Head of caudate nucleus (tissue), 42 donors: ENCODE data around the gene PXK.
"Not testable (repeated sequence)": the region's sequence is repeated elsewhere in the genome, so short reads cannot be mapped to it uniquely, and the experiment has no call there.

ENCODE experiments used
- DNase-seq, 42 donors: peaks; one replicate each; pipeline versions ENCODE4 v3.0.0 to v3.0.0-alpha.2; 2020 to 2021; ENCODE audit warnings: mixed read lengths in 7 of 42
- intact Hi-C: fragments of 100-400 bp; cut with DNase I; formaldehyde crosslinking; loops from one replicate; pipeline ENCODE4 v1.15.0; 2022

Gene PXK

GRCh38 chr3:58332575-58333188, at the start of gene PXK:
TSS of gene PXK (plus strand) at chr3:58332892. CDS start at chr3:58332989, 97 bp downstream.
- peak; percentile 67 to 96 (median 92) for DNase-seq
- intact Hi-C loops: loop anchor here (5.0 kb wide), 4 partner anchors 55 to 160 kb away; partner anchors contain the start of genes KCTD6 and PDHB

DNA sequence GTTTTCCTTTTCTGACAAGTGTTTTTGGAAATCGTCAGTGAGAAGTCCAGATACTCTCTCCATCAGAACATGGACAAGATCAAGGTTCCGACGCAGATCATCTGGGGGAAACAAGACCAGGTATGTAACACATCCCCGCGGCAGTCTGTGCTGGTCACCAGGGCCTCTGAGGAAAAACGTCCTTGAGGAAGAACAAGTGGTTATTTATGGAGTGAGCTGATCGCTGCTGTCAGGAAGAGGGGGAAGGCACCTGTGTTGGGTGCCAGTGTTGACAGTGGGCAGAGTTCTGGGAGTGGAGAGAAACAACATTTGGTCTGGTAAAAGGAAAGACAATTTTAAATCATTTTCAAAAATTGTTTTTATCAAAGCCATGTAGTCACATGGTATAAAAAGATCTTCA, 47.4 kb upstream of the PXK start:
- intact Hi-C loops: no loop called here
- DNase-seq: no peak

DNA sequence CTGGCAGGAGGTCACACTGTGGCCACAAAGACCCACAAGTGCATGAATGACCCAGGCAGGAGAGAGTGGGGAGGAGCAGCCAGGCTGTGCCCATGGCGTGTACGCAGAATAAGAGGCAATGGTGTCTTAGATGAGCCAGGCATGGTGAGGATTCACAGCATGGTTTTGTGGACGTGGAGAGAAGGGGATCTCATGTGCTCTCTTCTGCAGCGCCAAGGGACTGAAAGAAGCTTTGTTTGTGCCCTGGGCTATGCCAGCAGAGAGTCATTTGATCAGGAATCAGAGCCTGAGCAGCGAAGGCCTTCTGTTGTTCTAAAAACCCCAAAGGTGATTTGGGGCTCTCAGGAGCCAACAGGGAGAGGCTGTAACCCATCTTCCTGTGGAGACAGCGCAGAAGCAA, 45.3 kb upstream of the PXK start:
- intact Hi-C loops: no loop called here
- DNase-seq: peak in 38 of 42 donors; percentile 28 to 89 (median 70)

DNA sequence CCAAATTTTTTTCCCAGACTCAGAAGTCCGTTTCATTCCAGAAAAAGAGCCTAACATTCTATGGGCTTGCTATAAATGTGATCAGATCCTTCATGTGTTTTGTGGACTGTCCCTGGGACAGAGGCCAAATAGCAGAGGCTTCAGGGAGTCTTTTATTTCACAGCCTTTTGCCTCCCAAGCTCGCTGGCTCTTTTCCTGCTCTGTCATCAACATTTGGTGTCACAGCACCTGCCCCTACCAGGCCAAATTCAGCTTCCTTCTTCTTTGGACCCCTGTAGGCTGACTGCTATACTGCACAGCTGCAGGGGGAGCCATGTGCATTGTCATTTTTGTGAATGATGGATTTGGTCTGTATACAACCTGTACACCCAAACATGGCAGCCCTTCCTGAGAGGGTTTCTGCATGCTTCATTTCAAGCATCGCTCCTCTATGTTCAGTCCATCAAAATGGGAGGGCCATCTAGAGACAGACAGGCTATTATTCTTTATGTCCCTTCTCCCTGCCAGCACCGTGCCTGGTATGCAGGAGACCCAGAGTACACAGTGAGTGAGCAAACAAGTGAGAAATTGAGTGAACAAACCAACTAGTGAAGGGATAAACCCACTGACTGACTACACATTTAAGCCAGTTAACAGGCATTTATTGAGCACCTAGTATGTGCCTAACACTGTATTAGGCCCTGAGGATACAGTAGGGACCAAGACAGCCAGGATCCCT, 44.5 kb upstream of the PXK start:
- intact Hi-C loops: no loop called here
- DNase-seq: peak in 8 of 42 donors; percentile 21 to 60 (median 38)

DNA sequence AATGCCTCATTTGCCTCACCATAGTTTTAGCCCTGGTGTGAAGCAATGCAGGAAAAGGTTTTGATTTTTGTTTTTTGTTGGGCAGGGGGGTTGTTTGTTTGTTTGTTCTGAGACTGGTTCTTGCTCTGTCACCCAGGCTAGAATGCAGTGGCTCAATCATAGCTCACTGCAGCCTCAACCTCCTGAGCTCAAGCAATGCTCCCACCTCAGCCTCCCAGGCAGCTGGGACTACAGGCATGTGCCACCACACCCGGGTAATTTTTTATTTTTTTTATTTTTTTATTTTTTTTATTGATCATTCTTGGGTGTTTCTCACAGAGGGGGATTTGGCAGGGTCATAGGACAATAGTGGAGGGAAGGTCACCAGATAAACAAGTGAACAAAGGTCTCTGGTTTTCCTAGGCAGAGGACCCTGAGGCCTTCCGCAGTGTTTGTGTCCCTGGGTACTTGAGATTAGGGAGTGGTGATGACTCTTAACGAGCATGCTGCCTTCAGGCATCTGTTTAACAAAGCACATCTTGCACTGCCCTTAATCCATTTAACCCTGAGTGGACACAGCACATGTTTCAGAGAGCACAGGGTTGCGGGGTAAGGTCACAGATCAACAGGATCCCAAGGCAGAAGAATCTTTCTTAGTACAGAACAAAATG, 43.6 kb upstream of the PXK start:
- DNase-seq, intact Hi-C loops: not testable (repeated sequence)

DNA sequence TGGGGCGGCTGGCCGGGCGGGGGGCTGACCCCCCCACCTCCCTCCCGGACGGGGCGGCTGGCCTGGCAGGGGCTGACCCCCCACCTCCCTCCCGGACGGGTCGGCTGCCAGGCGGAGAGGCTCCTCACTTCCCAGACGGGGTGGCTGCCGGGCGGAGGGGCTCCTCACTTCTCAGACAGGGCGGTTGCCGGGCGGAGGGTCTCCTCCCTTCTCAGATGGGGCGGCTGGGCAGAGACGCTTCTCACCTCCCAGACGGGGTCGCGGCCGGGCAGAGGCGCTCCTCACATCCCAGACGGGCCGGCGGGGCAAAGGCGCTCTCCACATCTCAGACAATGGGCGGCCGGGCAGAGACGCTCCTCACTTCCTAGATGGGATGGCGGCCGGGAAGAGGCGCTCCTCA, 42.2 kb upstream of the PXK start:
- DNase-seq, intact Hi-C loops: not testable (repeated sequence)

- peak in 3 of 42 donors; percentile 29 to 55 (median 38) for DNase-seq
- intact Hi-C loops: no loop called here
These were observed 40.9 kb upstream of the PXK start for GRCh38 chr3:58291671-58292338.

- intact Hi-C loops: no loop called here
These were observed 39.8 kb upstream of the PXK start for GRCh38 chr3:58292866-58293265.

DNA sequence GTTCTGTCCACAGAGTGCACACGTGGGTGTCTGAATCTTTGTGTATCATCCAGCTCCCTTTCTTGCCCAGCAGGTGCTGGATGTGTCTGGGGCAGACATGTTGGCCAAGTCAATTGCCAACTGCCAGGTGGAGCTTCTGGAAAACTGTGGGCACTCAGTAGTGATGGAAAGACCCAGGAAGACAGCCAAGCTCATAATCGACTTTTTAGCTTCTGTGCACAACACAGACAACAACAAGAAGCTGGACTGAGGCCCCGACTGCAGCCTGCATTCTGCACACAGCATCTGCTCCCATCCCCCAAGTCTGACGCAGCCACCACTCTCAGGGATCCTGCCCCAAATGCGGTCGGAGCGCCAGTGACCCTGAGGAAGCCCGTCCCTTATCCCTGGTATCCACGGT, 39.2 kb upstream of the PXK start:
- peak; percentile 38 to 89 (median 64) for DNase-seq
- intact Hi-C loops: no loop called here

More at GRCh38 chr3:58292866-58293265, 39.8 kb upstream of the PXK start:
- DNase-seq: no peak

DNA sequence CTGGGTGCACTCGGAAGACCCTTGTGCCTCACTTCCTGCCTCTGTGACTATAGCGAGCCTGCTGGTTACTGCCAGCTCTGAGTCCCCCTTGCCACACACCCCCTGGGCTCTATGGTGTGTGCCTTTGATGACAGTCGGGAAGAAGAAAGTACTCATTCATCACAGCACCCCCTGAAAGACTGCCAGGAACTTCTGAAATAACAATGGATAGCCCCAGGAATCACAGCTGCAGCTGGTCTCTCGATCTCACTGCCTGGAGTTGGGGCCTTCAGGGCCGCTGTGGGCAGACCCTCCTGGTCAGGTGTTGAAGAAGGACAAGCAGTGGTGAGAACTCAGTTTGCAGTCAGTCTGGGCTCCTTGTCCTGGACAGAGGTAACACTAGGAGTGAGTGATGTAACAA, 36.4 kb upstream of the PXK start:
- DNase-seq: peak; percentile 32 to 91 (median 76)
- intact Hi-C loops: loop anchor here (5.0 kb wide), 1 partner anchor 59 kb away; the partner anchor contains the start of gene ABHD6

DNA sequence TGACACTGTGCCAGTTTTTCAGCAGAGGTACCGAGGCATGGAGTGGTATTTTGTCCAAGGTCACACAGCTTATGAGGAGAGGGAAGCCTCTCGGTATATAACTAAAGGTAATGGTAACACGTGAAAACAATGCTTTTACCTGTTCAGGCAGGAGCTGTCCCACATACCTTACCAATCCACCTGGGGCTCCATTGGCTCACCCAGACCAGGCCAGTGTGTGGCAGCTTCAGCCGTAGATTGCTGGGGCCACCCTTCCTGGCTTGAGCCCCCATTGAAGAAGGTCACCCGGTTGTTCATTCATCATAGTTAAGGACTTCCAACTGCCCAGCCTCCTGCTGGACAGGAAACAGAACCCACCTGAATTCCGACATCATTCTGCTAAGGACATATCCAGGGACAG, 35.8 kb upstream of the PXK start:
- intact Hi-C loops: loop anchor here (5.0 kb wide), 1 partner anchor 60 kb away; the partner anchor contains the start of gene ABHD6
- DNase-seq: no peak

GRCh38 chr3:58298190-58298589, 34.5 kb upstream of the PXK start:
- intact Hi-C loops: loop anchor here (5.0 kb wide), 1 partner anchor 61 kb away; the partner anchor contains the start of gene ABHD6

DNA sequence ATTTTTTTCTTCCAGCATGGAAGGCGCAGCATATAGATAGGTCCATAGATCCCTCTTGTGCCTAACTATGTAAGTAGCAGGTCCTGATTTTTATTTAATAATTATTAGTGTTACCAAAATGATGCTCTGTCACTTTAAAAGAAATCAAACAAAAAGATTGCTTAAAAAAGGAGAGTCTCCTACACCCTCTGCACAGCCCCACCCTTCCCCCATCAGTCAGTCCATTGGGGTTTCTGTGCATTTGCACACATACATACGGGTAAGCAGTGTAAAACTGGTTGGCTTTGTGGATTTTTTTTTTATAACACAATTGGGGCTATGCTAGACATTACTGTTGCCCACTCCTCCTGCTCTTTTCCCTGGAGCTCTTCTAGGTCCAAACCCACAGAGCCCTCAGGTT, 33.6 kb upstream of the PXK start:
- intact Hi-C loops: loop anchor here (5.0 kb wide), 1 partner anchor 62 kb away; the partner anchor contains the start of gene ABHD6
- no peak for DNase-seq

More at GRCh38 chr3:58298190-58298589, 34.5 kb upstream of the PXK start:
- DNase-seq: no peak

- intact Hi-C loops: loop anchor here (2.0 to 10.0 kb wide), 3 partner anchors 63 to 285 kb away; partner anchors contain the start of gene ABHD6
- peak in 3 of 42 donors; percentile 39 to 68 (median 59) for DNase-seq
These were observed 32.7 kb upstream of the PXK start for GRCh38 chr3:58299839-58300516.

DNA sequence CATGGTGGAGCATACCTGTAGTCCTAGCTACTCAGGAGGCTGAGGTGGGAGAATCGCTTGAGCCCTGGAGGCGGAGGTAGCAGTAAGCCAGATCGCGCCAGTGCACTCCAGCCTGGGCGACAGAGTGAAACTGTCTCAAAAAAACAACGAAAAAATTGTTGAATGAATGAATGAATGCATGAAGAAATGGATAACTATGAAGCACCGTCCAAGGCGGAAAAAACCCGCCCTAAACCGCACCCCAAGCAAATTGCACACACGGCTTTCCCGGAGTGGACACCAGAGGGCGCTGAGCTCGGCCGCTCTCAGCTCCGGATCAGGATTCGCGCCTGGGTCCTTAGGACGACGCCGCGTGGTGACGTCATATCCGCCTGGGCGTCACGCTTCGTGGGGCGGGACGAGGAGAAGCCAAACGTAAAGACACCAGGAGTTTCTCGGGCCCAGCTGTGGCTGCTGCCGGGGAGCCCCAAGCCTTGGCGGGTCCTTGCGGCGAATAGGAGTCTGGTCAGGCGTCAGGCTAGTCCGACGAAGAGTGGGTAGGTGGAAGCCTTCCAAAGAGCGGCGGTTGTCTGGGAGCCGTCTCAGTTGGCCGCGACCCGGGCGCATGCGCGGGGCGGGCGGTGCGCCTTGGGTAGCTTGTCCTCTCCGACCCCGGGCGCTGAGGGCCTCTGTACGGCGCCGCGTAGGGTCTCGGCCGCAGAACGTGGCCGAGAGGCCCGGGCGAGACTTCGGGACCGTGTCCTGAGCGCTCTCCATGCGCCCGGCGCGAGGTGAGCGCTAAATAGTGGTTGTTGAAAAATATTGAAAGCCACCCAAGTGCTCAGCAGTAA, 26.6 kb upstream of the PXK start, which contains the start of the genes HTD2 and RPP14:
Gene HTD2 (plus strand): TSS at position 639 of the 830 bp plus-strand sequence. CDS start 11,094 bp downstream, outside the sequence.
Gene RPP14 (plus strand): TSS at position 364 of the 830 bp plus-strand sequence. CDS start 4,085 bp downstream, outside the sequence.
- DNase-seq: peak; percentile 93 to 100 (median 98)
- intact Hi-C loops: loop anchor here (5.0 to 10.0 kb wide), 3 partner anchors 186 to 291 kb away; partner anchors contain the start of gene KCTD6

- intact Hi-C loops: loop anchor here (5.0 to 10.0 kb wide), 3 partner anchors 185 to 293 kb away; partner anchors contain the start of gene KCTD6
- no peak for DNase-seq
These were observed 25.0 kb upstream of the PXK start for GRCh38 chr3:58307639-58308215.

GRCh38 chr3:58308728-58309127, 24.0 kb upstream of the PXK start:
- peak in 3 of 42 donors; percentile 28 to 64 (median 29) for DNase-seq
- intact Hi-C loops: loop anchor here (5.0 to 10.0 kb wide), 3 partner anchors 184 to 294 kb away; partner anchors contain the start of gene KCTD6
